Activated B cell treated with CpG ODN at 0.5 μM for 24 hours (primary cell): ENCODE data around the gene JMJD4. TPM values are rescaled to one million over a fixed set of nuclear protein-coding genes. Genes with fewer than 3 reads are reported as not detected.

Experiments used
- ATAC-seq: fragments of 200-7000 bp; cut with Tn5 transposase; one replicate; pipeline ENCODE4 v1.10.0; 2021; ENCODE audit warnings: low read depth, mild to moderate bottlenecking, moderate library complexity
- CTCF ChIA-PET: fragments of 350-600 bp; sonication (Branson Sonifier 250); formaldehyde crosslinking; loops from one replicate; lab custom pipeline; 2021; ENCODE audit warnings: antibody characterized with exemption; lab: Charles Lee
- POLR2A ChIA-PET: fragments of 350-600 bp; sonication (Branson Sonifier 250); formaldehyde crosslinking; loops from one replicate; lab custom pipeline; 2021; ENCODE audit warnings: antibody characterized with exemption; lab: Charles Lee
- DNase-seq: peaks from one replicate; pipeline ENCODE4 v3.0.0; 2022
- H3K27ac Mint-ChIP-seq: one replicate; pipeline ENCODE4 v1.8.0; 2020; ENCODE audit warnings: mixed read lengths
- H3K27me3 Mint-ChIP-seq: one replicate; pipeline ENCODE4 v1.8.0; 2021; ENCODE audit warnings: mixed read lengths
- H3K36me3 Mint-ChIP-seq: one replicate; pipeline ENCODE4 v1.8.0; 2021; ENCODE audit warnings: low read depth, mixed read lengths
- H3K4me1 Mint-ChIP-seq: one replicate; pipeline ENCODE4 v1.8.0; 2021; ENCODE audit warnings: mixed read lengths
- H3K4me3 Mint-ChIP-seq: one replicate; pipeline ENCODE4 v1.8.0; 2020; ENCODE audit warnings: mild to moderate bottlenecking, mixed read lengths
- H3K9me3 Mint-ChIP-seq: one replicate; pipeline ENCODE4 v1.8.0; 2020; ENCODE audit warnings: mixed read lengths
- CTCF ChIP-seq: fragments of 200-600 bp; IDR thresholded peaks from one replicate; pipeline ENCODE4 v1.8.0; 2022; ENCODE audit warnings: antibody characterized with exemption, mild to moderate bottlenecking
- intact Hi-C: fragments of 100-400 bp; cut with micrococcal nuclease; formaldehyde crosslinking; loops from one replicate; pipeline ENCODE4 v1.15.1; 2024
- total RNA-seq: library from RNA; stranded (reverse); gene quantifications from 2 replicates; pipeline ENCODE4 v1.2.3, GENCODE V29; 2022

The JMJD4 gene
- total RNA-seq, 1 donor from 2014 or later, result 26.7 TPM

- Mint-ChIP-seq H3K4me3 (no peak overlapping the region), H3K4me1 (peaks cover 14% of the 10 kb centered on the region), H3K36me3 (peaks cover 62% of the 10 kb centered on the region), H3K9me3 (no peaks in the 10 kb centered on the region), H3K27me3 (no peaks in the 10 kb centered on the region), H3K27ac (no peak overlapping the region)
- TF ChIP-seq CTCF, result no peak
- no peak for ATAC-seq
- POLR2A ChIA-PET, result no interaction called here
- DNase-seq, result no peak
- CTCF ChIA-PET, result interaction anchor here (0.6 kb wide), 1 partner anchor 81 kb away, joined by 3 read pairs; no protein-coding TSS in a partner anchor
- intact Hi-C loops, result no loop called here
Observed at GRCh38 chr1:227759341-227760300, 24.5 kb upstream of the JMJD4 start.

GRCh38 chr1:227758366-227758765, 23.3 kb upstream of the JMJD4 start:
- Mint-ChIP-seq H3K4me3 (no peak overlapping the region), H3K4me1 (peaks cover 11% of the 10 kb centered on the region), H3K27ac (no peak overlapping the region), H3K36me3 (peaks cover 66% of the 10 kb centered on the region), H3K9me3 (no peaks in the 10 kb centered on the region), H3K27me3 (no peaks in the 10 kb centered on the region)
- CTCF ChIA-PET, result interaction anchor here (1.1 to 1.5 kb wide), 3 partner anchors 10 to 274 kb away, joined by 3 to 5 read pairs (median 3); no protein-coding TSS in a partner anchor
- no peak for TF ChIP-seq CTCF
- ATAC-seq (no peak), DNase-seq (no peak)
- intact Hi-C loops, result no loop called here
- POLR2A ChIA-PET, result no interaction called here

GRCh38 chr1:227757781-227758180, 22.7 kb upstream of the JMJD4 start:
- ATAC-seq, result no peak
- Mint-ChIP-seq H3K36me3 (peaks cover 69% of the 10 kb centered on the region), H3K27ac (no peak overlapping the region), H3K9me3 (no peaks in the 10 kb centered on the region), H3K4me1 (peaks cover 11% of the 10 kb centered on the region), H3K27me3 (no peaks in the 10 kb centered on the region), H3K4me3 (no peak overlapping the region)
- ChIA-PET POLR2A (no interaction called here), CTCF (interaction anchor here (1.1 to 1.5 kb wide), 3 partner anchors 11 to 274 kb away, joined by 3 to 5 read pairs (median 3); no protein-coding TSS in a partner anchor)
- DNase-seq, result no peak
- intact Hi-C loops, result no loop called here
- TF ChIP-seq CTCF, result no peak

GRCh38 chr1:227756172-227756959, 21.3 kb upstream of the JMJD4 start:
- ChIA-PET POLR2A (no interaction called here), CTCF (no interaction called here)
- ATAC-seq (no peak), DNase-seq (no peak)
- no peak overlapping the region for H3K27ac Mint-ChIP-seq
- peaks cover 8% of the 10 kb centered on the region for H3K4me1 Mint-ChIP-seq
- TF ChIP-seq CTCF, result no peak
- H3K27me3 Mint-ChIP-seq, result no peaks in the 10 kb centered on the region
- intact Hi-C loops, result no loop called here
- peaks cover 72% of the 10 kb centered on the region for H3K36me3 Mint-ChIP-seq
- no peak overlapping the region for H3K4me3 Mint-ChIP-seq
- no peaks in the 10 kb centered on the region for H3K9me3 Mint-ChIP-seq

- Mint-ChIP-seq H3K4me3 (no peak overlapping the region), H3K9me3 (no peaks in the 10 kb centered on the region), H3K27me3 (no peaks in the 10 kb centered on the region), H3K27ac (no peak overlapping the region), H3K36me3 (peaks cover 64% of the 10 kb centered on the region), H3K4me1 (peaks cover 8% of the 10 kb centered on the region)
- TF ChIP-seq CTCF, result no peak
- intact Hi-C loops, result no loop called here
- POLR2A ChIA-PET, result no interaction called here
- ATAC-seq (no peak), DNase-seq (no peak)
- CTCF ChIA-PET, result no interaction called here
Observed at GRCh38 chr1:227754958-227755357, 19.9 kb upstream of the JMJD4 start.
